WTC11 (cell line): Measurements from ENCODE around the gene LMLN. TPM values are rescaled to one million over a fixed set of nuclear protein-coding genes. Genes with fewer than 3 reads are reported as not detected.

ENCODE experiments used
- ATAC-seq: fragments of 200-7000 bp; cut with Tn5 transposase; 2 replicates; pipeline ENCODE4 v1.10.0; 2021; ENCODE audit warnings: mild to moderate bottlenecking, moderate library complexity
- CTCF ChIA-PET: fragments of 300-600 bp; sonication (Branson Sonifier 250); formaldehyde crosslinking; loops from one replicate; lab custom pipeline; 2021; ENCODE audit warnings: antibody characterized with exemption; lab: Charles Lee
- POLR2A ChIA-PET: fragments of 350-600 bp; sonication (Branson Sonifier 250); formaldehyde crosslinking; loops from one replicate; lab custom pipeline; 2021; ENCODE audit warnings: antibody characterized with exemption; lab: Charles Lee
- DNase-seq: peaks from one replicate; pipeline ENCODE4 v3.0.0; 2021; ENCODE audit warnings: low spot score
- H3K27ac Mint-ChIP-seq: 2 replicates; pipeline ENCODE4 v1.8.0; 2021; ENCODE audit warnings: mixed read lengths
- H3K27me3 Mint-ChIP-seq: 2 replicates; pipeline ENCODE4 v1.8.0; 2021; ENCODE audit warnings: low read depth, mild to moderate bottlenecking, moderate library complexity, mixed read lengths
- H3K36me3 Mint-ChIP-seq: 2 replicates; pipeline ENCODE4 v1.8.0; 2021; ENCODE audit warnings: mixed read lengths
- H3K4me1 Mint-ChIP-seq: 2 replicates; pipeline ENCODE4 v1.8.0; 2022; ENCODE audit warnings: mixed read lengths
- H3K4me3 Mint-ChIP-seq: 2 replicates; pipeline ENCODE4 v1.8.0; 2021; ENCODE audit warnings: mild to moderate bottlenecking, moderate library complexity, mixed read lengths
- H3K9me3 Mint-ChIP-seq: 2 replicates; pipeline ENCODE4 v1.8.0; 2021; ENCODE audit warnings: mixed read lengths
- AR ChIP-seq: fragments of 250-450 bp; sonication (Bioruptor Pico); IDR thresholded peaks from 2 replicates; pipeline ENCODE4 v1.9.0; 2021; ENCODE audit warnings: mild to moderate bottlenecking
- E2F4 ChIP-seq: sonication (generic); formaldehyde crosslinking; IDR thresholded peaks from 2 replicates; pipeline ENCODE4 v1.8.1; 2022; ENCODE audit warnings: low read depth, mild to moderate bottlenecking, moderate library complexity, missing genetic modification reagents, borderline replicate concordance
- EMX1 ChIP-seq: fragments of 250-450 bp; sonication (Bioruptor Pico); IDR thresholded peaks from 2 replicates; pipeline ENCODE4 v1.8.0; 2021; ENCODE audit warnings: mild to moderate bottlenecking
- FOXK1 ChIP-seq: sonication (generic); formaldehyde crosslinking; IDR thresholded peaks from 2 replicates; pipeline ENCODE4 v1.8.0; 2022; ENCODE audit warnings: mild to moderate bottlenecking, moderate library complexity, missing genetic modification reagents
- NFYB ChIP-seq: sonication (generic); formaldehyde crosslinking; conservative IDR thresholded peaks from 2 replicates; pipeline ENCODE4 v1.8.0; 2022; ENCODE audit warnings: low read depth, missing genetic modification reagents
- PRDM15 ChIP-seq: sonication (generic); formaldehyde crosslinking; IDR thresholded peaks from 2 replicates; pipeline ENCODE4 v1.8.0; 2022; ENCODE audit warnings: missing genetic modification reagents
- TP53 ChIP-seq: sonication (generic); formaldehyde crosslinking; IDR thresholded peaks from 2 replicates; pipeline ENCODE4 v1.8.1; 2023; ENCODE audit warnings: mild to moderate bottlenecking, missing genetic modification reagents
- ZBTB43 ChIP-seq: sonication (generic); formaldehyde crosslinking; IDR thresholded peaks from 2 replicates; pipeline ENCODE4 v1.8.1; 2023; ENCODE audit warnings: mild to moderate bottlenecking, missing genetic modification reagents
- ZMAT4 ChIP-seq: fragments of 250-450 bp; sonication (Bioruptor Pico); IDR thresholded peaks from 2 replicates; pipeline ENCODE4 v1.9.0; 2021; ENCODE audit warnings: mild to moderate bottlenecking
- ZNF671 ChIP-seq: fragments of 250-450 bp; sonication (Bioruptor Pico); IDR thresholded peaks from 2 replicates; pipeline ENCODE4 v1.8.0; 2021; ENCODE audit warnings: mild to moderate bottlenecking
- total RNA-seq: library from RNA; stranded (reverse); gene quantifications from 3 replicates; pipeline ENCODE4 v1.2.3, GENCODE V29; 2021
- TF ChIP-seq, protein P1 (sequence below): sonication (generic); formaldehyde crosslinking; IDR thresholded peaks from 2 replicates; pipeline ENCODE4 v1.8.0; 2023; ENCODE audit warnings: missing genetic modification reagents, mild to moderate bottlenecking, borderline replicate concordance
- TF ChIP-seq, protein P2 (sequence below): fragments of 250-450 bp; sonication (Bioruptor Pico); IDR thresholded peaks from 2 replicates; pipeline ENCODE4 v1.9.0; 2021; ENCODE audit warnings: mild to moderate bottlenecking, borderline replicate concordance

LMLN gene
- total RNA-seq, 1 experiment from 2014 or later, result 5.2 TPM

GRCh38 chr3:198076722-198077308 is 116.8 kb downstream of the LMLN start:
- CTCF ChIA-PET, result no interaction called here
- H3K4me1 Mint-ChIP-seq, result peaks cover 6% of the 10 kb centered on the region; the same call in 1 of the 2 replicates
- TF ChIP-seq AR (no peak), NFYB (CRISPR knock-in tag) (no peak), FOXK1 (CRISPR knock-in tag) (no peak), E2F4 (CRISPR knock-in tag) (no peak), TP53 (no peak), ZBTB43 (no peak)
- TF ChIP-seq, protein P1, sequence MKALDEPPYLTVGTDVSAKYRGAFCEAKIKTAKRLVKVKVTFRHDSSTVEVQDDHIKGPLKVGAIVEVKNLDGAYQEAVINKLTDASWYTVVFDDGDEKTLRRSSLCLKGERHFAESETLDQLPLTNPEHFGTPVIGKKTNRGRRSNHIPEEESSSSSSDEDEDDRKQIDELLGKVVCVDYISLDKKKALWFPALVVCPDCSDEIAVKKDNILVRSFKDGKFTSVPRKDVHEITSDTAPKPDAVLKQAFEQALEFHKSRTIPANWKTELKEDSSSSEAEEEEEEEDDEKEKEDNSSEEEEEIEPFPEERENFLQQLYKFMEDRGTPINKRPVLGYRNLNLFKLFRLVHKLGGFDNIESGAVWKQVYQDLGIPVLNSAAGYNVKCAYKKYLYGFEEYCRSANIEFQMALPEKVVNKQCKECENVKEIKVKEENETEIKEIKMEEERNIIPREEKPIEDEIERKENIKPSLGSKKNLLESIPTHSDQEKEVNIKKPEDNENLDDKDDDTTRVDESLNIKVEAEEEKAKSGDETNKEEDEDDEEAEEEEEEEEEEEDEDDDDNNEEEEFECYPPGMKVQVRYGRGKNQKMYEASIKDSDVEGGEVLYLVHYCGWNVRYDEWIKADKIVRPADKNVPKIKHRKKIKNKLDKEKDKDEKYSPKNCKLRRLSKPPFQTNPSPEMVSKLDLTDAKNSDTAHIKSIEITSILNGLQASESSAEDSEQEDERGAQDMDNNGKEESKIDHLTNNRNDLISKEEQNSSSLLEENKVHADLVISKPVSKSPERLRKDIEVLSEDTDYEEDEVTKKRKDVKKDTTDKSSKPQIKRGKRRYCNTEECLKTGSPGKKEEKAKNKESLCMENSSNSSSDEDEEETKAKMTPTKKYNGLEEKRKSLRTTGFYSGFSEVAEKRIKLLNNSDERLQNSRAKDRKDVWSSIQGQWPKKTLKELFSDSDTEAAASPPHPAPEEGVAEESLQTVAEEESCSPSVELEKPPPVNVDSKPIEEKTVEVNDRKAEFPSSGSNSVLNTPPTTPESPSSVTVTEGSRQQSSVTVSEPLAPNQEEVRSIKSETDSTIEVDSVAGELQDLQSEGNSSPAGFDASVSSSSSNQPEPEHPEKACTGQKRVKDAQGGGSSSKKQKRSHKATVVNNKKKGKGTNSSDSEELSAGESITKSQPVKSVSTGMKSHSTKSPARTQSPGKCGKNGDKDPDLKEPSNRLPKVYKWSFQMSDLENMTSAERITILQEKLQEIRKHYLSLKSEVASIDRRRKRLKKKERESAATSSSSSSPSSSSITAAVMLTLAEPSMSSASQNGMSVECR (CRISPR knock-in tag), result no peak
- H3K27ac Mint-ChIP-seq, result no peak overlapping the region
- peaks cover 2% of the 10 kb centered on the region for H3K9me3 Mint-ChIP-seq
- POLR2A ChIA-PET, result no interaction called here
- H3K27me3 Mint-ChIP-seq, result peaks cover 67% of the 10 kb centered on the region
- no peak overlapping the region for H3K4me3 Mint-ChIP-seq
- peaks cover 1% of the 10 kb centered on the region; the same call in 1 of the 2 replicates for H3K36me3 Mint-ChIP-seq
- no peak for ATAC-seq
- DNase-seq, result no peak

DNA sequence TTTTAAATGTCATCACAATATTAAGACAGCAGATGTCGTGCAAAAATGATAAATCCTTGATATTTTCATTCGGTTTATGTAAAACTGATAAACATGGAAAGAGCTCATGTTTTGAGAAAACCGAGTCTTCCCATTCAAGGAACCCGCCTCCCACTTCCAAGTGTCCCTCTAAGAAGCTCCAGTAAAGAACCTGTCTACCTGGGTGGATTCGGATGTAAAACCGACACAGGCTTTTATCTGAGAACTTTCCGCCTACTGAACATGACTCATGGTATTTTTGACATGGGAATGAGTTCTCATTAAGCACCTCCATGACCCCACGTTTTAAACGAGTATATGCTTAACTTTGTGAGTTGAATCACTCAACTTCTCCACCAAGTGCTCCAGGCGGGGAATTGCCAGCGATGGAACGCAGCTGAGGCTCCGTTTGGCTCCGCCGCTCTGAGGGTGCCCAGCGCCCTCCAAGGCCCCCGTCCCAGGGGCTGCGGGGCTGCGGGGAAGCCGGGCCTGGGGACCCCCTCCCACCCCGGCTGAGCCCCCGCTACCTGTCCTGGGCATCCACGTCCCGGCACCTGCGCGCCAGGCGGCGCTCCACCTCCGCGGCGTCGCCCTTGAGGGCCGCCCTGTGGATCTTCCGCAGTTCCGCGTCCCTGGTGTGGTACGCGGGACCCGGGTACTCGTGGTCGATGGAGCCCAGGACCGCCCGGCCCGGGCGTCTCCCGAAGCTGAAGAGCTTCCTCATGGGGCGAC is 119.9 kb downstream of the LMLN start:
- peaks cover 8% of the 10 kb centered on the region; the same call in 1 of the 2 replicates for H3K4me1 Mint-ChIP-seq
- peaks cover 5% of the 10 kb centered on the region for H3K9me3 Mint-ChIP-seq
- POLR2A ChIA-PET, result no interaction called here
- no peak overlapping the region for H3K27ac Mint-ChIP-seq
- CTCF ChIA-PET, result interaction anchor here (0.6 to 2.4 kb wide), 15 partner anchors 10 to 1446 kb away, joined by 3 to 55 read pairs (median 4); no protein-coding TSS in a partner anchor
- ATAC-seq (peak; percentile 45), DNase-seq (peak; percentile 46)
- H3K36me3 Mint-ChIP-seq, result peaks cover 4% of the 10 kb centered on the region; the same call in 1 of the 2 replicates
- peak overlapping the region; percentile 72 for H3K4me3 Mint-ChIP-seq
- peaks cover 85% of the 10 kb centered on the region for H3K27me3 Mint-ChIP-seq
- TF ChIP-seq ZNF671, result no peak
- no peak for TF ChIP-seq ZMAT4 (CRISPR knock-in tag)
- TF ChIP-seq PRDM15 (CRISPR knock-in tag), result no peak
- no peak for TF ChIP-seq EMX1 (CRISPR knock-in tag)
- TF ChIP-seq, protein P2, sequence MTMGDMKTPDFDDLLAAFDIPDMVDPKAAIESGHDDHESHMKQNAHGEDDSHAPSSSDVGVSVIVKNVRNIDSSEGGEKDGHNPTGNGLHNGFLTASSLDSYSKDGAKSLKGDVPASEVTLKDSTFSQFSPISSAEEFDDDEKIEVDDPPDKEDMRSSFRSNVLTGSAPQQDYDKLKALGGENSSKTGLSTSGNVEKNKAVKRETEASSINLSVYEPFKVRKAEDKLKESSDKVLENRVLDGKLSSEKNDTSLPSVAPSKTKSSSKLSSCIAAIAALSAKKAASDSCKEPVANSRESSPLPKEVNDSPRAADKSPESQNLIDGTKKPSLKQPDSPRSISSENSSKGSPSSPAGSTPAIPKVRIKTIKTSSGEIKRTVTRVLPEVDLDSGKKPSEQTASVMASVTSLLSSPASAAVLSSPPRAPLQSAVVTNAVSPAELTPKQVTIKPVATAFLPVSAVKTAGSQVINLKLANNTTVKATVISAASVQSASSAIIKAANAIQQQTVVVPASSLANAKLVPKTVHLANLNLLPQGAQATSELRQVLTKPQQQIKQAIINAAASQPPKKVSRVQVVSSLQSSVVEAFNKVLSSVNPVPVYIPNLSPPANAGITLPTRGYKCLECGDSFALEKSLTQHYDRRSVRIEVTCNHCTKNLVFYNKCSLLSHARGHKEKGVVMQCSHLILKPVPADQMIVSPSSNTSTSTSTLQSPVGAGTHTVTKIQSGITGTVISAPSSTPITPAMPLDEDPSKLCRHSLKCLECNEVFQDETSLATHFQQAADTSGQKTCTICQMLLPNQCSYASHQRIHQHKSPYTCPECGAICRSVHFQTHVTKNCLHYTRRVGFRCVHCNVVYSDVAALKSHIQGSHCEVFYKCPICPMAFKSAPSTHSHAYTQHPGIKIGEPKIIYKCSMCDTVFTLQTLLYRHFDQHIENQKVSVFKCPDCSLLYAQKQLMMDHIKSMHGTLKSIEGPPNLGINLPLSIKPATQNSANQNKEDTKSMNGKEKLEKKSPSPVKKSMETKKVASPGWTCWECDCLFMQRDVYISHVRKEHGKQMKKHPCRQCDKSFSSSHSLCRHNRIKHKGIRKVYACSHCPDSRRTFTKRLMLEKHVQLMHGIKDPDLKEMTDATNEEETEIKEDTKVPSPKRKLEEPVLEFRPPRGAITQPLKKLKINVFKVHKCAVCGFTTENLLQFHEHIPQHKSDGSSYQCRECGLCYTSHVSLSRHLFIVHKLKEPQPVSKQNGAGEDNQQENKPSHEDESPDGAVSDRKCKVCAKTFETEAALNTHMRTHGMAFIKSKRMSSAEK (CRISPR knock-in tag), result no peak
